Hippocampal formation (tissue), 2 donors: ENCODE results near the gene TEX36.
"Not testable (repeated sequence)": the region's sequence is repeated elsewhere in the genome, so short reads cannot be mapped to it uniquely, and the experiment has no call there.

ENCODE experiments used
- DNase-seq, 2 donors: peaks; one replicate each; lab custom pipeline; 2025; lab: John Stamatoyannopoulos, UW

The TEX36 gene, protein sequence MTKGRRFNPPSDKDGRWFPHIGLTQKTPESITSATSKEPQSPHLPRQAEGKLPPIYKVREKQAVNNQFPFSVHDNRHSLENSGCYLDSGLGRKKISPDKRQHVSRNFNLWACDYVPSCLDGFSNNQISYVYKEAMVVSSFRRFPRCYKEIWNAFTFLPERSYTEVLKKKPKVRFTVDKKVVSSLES

DNA sequence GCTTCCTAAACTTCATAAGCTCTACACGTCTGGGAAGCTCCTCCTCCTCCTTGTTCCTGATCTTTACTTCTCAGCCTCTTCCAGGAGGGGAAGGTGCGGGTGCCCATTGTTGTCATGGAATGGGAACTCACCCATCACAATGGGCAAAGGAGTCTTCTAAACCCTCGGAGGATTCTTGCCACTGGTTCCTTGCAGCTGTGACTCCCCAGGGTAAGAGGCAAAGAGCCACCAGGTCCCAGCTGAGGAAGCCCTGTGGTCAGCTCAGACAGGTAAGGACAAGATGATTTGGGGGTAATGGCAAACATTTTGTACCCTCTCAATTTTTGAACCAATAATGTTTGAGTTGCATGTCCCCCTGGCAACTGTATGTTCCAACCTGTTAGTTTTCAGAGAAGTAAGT is at the start of gene TEX36:
TSS of gene TEX36 (minus strand) at position 101 of the 400 bp plus-strand sequence. CDS start 174 bp downstream, outside the sequence.
- DNase-seq, result no peak

DNA sequence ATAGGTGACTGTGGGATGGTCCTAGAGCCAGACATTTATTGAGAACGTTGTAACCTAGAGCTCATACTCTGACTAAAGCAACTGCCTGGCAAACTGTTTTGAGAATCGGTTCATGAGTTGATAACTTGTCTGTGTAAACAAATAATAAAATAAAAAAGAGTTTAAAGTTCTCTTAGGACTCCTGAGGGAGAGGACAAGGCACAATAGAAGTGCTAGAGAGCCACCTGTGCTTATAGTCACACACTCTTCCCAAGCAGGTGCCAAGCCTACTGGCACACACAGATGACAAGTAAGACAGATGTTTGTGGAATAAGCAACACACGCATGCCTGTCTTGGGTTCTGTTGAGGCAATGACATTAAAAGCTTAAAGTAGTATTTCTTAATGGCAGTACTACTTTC is 44.5 kb upstream of the TEX36 start:
- no peak for DNase-seq

DNA sequence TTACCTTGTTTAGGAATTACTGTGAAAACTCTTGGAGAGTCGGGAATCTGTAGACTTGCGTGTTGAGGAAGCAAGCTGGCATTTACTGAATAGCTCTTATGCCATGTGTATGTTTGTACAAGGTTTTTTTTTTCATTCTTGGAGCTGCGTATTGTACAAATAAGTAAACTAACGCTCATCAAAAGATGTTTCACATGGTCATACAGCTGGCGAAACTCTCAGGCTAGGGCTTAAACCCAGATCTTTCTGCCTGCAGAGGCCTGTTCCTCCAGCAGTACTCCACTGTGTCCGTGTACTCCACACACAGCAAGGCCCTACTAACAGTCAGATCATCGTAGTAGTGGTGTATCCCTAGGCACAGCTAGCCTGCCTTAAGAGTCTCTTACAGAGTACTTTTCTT is 44.0 kb upstream of the TEX36 start:
- DNase-seq, result no peak

DNA sequence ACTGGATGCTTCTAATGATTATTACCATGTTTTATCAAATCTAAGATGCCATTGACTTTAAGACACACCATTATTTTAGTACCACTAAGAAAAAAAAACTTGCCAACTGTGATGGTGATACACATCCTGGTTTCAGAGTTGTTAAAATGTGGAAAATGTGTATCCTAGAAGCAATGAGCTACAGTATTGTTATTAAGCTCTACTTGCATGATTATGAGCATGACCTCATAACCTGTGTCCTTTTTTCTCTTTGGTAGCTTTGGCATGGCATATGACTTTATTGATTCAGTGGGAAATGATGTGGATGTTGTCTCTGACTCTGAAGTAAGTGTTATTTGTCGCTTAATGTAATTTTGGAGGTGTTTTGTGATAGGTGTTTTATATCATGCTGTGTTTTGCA is 39.8 kb upstream of the TEX36 start:
- DNase-seq, result no peak

DNA sequence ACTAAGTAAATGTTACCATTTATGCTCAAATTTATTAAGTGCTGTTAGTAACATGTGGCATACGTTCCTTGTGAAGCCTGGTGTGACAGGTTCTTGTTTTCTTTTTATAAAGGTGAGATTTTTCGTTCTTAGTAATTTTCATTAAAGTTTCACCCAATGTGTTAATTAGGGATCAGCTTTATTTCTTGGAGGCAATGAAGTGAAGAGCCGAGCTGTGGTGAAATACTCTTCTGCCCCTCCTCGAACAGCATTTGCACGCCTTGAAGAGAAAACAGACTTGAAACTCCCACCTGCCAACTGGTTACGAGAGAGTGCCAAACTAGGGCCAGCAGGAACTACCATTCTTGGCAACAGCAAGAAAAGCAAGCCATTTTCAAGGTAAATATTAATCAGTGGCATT is 38.1 kb upstream of the TEX36 start:
- DNase-seq, result no peak

DNA sequence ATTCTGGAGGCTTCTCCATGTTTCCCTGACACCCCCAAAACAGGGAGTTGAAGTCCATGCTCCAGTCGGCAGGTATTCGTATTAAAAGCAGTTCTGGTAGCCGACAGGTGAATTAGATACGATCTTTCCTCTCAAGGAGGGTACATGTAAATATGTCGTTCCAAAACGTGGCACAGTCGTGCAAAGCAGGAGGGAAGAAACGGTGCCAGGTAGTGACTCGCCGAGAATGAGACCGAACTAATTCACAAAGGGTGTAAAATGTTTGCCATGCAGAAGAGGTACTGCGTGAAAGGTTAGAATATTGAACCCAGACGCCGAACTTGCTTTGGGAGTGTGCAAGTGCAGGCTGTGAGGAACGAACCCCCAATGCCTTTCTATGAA is 37.0 kb upstream of the TEX36 start:
- DNase-seq, result no peak

DNA sequence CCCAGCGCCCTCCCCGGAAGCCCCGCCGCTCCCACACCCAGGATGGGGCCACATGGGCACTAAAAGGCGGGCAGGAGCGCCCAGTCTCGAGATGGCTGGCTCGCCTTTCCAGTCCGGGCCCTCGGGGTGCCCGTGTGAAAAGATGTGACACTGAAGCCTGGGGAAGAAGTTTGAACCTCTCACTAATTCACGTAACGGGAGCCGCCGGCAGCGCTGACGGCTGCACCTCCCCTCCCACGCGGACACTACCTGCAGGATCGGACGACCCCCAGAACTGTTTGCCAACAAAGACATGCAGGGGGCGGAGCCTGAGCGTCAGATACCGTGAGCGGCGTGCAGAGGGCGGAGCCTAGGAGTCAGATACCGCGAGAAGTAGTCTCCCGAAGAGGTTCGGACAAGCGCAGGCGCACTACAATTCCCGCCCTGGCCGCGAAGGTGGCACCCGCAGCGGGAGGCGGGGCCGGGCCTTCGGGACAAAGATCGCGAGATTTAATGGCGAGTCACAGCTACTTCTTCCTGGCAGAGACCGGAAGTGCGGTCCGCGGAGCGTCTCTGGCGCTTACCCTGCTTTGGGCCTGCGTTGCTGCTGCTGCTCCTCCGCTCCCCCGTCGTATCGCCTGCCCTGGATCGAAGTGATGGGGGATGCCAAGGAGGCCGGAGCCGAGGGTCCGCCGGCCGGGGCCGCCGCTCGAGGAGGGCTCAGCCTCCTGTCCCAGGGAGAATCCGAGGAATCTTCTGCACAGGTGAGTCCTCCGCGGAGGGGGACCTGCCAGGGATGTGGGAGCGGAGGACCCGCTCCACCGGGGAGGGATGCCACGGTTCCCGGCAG is 36.4 kb upstream of the TEX36 start, which contains the start of gene EDRF1:
TSS of gene EDRF1 (plus strand) at position 537 of the 829 bp plus-strand sequence. CDS start at position 636, 99 bp downstream.
- DNase-seq, result peak; percentile 98

DNA sequence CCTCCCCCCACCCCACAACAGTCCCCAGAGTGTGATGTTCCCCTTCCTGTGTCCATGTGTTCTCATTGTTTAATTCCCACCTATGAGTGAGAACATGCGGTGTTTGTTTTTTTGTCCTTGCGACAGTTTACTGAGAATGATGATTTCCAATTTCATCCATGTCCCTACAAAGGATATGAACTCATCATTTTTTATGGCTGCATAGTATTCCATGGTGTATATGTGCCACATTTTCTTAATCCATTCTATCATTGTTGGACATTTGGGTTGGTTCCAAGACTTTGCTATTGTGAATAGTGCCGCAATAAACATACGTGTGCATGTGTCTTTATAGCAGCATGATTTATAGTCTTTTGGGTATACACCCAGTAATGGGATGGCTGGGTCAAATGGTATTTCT is 31.8 kb upstream of the TEX36 start:
- DNase-seq, result not testable (repeated sequence)

DNA sequence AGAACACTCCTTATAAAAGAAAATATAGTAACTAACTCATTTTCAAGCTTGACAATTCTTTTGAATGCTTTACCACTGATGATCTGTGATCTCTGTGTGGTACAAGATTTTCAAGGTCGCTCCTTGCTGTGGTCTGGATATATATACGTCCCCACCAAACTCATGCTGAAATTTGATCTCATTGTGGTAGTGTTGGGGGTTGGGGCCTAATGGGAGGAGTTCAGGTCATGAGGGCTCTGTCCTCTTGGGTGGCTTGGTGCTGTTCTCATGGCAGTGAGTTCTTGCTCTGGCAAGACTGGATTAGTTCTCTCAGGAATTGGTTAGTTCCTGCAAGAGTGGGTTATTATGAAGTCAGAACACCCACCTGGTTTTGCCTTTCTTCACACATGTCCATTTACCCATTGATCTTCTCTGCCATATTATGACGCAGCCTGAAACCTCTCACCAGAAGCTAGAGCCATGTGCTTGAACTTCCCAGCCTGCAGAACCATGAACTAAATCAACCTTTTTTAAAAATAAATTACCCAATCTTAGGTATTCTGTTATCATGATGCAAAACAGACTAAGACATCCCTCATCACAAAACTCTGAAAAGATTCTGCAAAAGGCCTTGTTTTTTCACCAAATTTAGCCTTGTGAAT is 28.3 kb upstream of the TEX36 start:
- no peak for DNase-seq

DNA sequence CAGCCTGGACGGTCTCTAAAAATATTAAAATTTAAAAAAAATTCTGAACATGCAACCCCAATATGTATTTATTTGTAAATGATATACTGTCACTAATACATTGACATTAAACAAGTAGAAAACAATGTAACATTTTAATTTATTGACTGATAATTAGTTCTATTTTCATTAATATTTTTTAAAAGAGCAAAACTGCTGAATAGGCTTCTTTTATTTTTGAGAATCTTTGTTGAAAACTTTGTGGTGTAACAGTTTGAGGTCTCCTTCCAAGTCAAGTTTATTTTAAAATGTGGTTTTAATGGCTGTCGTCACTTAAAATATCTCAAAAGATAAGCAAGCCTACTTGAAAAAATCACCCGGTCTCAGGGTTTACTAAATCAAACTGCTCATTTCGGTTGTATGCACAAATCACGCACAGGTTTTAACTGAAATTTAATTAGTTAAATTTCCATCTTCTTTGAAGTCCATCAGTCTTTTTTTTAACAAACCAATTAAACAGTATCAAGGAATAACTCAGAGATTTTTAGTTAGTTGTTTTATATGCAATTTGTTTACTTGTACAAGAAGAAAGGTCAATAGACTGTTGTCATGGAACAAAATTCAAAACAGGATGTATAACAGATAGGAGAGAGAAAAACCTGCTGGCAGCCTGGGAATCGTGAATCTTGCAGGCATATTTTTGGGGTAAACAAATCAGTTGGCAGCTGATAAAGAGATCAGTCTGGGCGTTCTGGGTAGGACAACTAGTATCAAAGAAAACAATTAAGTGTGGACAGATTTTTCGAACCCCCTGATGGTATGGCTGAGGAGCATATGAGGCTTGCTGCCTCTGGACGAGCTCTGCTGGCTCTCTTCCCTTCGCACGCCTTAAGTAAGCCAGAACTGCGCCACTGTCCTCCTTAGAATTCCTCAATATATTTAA is 26.9 kb upstream of the TEX36 start:
- DNase-seq, result no peak

DNA sequence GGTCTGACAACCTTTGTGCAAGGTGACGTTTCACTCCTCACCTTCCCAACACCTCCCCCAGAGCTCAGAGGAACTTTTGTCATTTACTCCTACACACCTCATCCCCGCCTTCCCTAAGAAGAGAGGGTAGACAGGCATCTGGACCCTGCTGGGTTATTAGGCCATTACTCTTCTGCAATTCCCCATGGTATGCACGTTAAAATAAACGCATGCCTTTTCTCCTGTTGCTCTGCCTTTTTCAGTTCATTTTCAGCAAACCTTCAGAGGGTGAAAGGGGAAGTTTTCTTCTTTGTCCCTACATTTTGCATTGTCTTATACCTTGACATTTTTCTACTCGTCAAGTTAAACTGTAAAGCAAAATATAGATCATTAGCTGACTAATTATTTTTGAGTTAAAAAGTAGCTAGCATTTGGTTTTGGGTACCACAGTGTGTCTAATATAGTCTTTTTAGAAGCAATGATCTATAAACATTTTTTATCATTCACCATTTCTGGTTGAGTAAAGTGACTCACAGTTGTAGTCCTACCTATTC is 26.1 kb upstream of the TEX36 start:
- DNase-seq, result no peak

DNA sequence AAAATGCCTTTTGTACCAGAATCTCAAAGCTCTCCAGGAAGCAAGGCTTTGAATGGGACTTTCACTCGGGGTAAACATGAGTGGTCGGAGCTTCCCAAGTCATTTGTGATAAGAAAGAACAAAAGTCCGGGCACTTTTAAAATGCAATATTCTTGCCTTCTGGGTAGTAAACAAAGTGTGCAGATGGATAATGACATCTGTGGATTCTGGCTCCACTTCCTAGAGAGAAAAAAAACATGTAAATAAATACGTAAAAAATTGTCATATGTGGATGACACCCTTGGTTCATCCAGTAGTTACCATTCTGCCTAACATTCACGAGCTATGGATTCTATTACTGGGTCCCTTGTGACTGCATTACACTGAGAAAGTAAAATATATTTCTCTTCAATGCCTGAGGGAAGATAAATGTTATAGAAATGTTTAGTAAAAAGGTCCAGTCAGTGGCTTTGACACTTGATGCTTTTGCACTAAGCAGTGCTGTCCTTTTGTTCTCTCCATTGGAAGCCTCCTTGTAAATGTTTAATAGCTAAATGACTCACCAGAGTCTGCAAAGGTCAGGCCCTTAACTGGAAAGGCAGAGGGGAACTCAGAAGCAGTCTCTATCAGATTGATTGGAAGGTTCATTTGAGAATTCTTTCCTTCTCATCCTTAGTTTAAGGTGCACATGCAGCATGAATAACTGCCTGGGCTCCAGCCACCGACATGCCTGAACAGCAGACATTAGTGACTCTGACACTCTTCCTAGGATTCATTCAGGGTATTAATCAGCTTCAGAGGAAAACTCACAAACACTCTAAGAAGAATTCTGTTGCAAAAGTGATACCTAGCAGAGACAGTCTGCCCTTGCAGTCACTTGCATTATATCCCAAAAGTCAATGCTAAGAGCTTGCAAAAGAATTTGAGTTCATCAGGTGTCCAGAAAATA is 24.8 kb upstream of the TEX36 start:
- no peak for DNase-seq

DNA sequence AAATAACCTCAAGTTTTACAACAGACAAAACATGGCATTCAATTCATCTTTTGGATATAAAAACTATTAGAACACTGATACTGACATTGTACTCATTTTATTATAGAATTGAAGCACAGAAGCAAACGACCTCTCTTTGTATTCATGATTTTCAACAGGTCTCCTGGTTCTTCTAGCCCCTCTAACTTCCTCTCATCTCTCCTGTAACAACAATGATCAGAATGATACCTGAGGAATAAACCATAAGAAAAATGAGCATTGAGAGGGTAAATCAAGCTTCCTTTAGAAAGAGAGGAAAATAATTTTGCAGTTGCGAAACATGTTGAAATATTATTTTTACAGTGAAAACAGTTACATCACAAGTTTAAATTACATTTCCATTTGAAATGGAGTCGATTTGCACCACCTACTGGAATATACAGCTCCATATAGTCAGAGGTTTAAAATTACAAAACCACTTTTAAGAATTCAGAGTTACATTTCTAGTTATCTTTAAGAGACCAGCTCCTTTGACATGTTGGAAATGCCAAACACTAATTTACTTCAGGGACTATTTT is 17.5 kb upstream of the TEX36 start:
- DNase-seq, result no peak

DNA sequence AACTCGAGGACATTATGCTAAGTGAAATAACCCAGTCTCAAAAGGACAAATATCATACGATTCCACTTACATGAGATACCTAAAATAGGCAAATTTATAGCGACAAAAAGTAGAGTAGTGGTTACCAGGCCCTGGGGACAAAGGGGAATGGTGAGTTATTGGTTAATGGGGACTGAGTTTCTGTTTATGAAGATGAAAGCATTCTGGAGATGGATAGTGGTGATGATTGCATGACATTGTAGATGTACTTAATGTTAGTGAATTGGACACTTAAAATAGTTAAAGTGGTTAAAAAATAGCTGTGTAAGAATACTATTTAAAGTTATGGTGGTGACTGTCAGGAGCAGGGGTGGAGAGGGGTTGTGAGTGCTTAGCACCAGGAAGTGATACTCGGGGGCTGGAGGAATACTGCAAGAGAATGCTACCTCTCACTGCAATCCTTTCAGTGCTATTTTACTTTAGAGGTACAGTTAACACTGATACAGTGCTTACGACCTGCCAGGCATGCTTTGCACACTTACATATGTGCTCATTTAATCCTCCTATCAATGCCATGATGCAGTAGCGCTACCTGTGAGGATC is 16.7 kb upstream of the TEX36 start:
- no peak for DNase-seq

DNA sequence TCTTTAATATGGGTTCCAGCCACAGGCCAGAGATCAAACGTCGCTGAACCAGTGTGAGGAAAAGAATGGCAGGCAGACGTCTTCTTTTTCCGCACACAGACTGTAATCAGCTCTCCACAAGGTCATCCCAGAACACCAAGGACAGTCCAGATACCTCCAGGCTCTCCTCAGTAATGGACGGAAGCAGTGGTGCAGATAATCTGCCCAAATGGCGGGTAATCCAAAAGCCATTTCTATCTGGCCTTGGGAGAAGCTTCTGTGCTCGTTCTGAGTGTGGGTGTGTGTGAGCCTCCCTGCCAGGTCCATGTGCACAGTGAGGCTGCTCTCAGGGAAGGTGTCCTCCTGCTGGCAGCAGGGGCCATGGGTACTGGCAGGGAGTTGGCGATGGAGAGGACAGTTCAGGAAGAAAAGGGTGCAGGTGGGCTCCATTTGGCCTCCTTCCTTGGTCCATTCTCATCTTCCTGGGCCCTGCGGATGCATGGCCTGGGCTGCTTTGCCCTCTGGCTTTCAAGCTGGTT is 15.6 kb upstream of the TEX36 start:
- DNase-seq, result no peak

DNA sequence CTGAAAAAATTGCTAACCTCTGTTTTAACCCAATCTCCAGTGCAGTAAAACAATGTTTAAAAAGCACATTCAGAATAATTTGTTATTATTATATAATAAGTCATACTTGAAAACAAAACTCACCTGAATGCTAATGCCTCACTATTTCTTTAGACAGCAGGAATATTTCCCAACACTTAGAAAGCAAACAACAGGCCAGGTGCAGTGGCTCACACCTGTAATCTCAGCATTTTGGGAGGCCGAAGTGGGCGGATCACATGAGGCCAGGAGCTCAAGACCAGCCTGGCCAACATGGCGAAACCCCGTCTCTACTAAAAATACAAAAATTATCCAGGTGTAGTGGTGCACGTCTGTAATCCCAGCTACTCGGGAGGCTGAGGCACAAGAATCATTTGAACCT is 13.9 kb upstream of the TEX36 start:
- DNase-seq, result not testable (repeated sequence)

DNA sequence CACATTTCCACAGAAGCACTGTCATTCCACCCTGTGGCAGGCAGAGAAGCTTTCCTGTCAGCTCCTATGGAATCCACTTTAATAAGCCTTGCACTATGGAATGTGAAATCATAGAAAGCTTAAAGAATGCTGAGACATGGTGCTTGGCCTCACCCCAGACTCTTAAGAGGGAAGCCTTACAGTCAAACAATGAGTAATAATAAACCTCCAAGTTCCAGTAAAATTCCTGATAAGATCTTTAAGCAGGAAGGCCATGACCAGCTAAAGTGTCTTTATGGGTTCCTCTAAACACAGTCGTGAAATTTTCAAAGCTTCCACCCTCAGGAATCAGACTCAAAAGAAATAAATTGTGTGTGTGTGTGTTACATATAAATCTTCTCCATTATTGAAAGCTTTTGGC is 11.9 kb upstream of the TEX36 start:
- DNase-seq, result no peak

DNA sequence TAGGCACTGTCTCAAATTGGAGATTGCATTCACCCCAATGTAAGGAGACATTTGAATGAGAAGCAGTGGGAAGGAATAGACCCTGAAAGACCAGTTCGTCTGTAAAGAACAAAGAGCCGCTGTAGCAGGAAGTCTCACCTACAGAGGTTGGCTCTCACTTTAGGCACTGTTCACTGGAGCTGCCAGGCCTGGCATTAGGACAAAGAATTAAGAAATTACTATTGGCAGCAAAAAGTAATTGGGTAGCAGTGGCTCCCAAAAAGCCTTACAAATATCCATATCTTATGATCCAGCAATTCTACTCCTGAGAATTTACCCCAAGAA is 10.5 kb upstream of the TEX36 start:
- no peak for DNase-seq

DNA sequence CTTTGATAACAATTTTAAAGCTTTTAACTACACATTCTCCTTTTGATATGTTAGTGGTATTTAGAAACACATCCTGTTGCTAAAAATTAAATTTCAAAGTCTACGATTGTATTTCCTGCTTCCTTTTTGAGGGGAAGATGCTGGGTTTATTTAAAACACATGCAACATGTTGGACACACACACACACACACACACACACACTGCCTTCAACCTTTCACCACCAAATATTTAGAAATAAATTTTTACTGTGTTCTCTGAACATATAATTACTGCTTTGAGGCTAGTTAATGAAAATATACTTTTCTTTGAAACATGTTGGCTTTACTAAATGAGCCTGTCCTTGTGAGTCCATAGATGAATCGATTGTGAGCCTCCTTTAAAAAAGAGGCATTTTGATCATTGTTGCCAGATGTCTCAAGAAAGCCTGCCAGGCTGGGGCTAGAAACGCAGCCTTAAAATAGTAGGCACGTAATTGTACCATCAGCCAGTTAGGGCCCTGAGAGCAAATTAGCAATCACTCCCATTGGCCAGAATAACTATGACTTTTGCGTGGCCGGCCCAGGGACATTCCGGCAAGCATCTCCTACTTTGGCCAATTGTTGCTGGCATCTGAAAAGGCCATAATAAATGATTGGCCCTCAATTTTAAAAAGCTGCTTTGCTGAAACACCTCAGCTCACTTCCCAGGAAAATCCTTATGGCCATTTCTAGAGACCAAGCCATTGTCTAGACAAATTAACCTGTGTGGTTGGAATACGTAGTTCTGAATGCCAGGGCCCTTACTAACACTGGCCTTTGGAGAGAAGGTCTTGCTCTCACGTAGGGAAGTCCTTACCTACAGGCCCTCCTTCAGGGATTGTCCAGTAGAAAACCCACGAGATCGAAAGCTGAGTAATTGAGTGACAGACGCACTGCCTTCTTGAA is 9.9 kb upstream of the TEX36 start:
- DNase-seq, result no peak
